ENCODE results near the gene SYCP2L. TPM values are rescaled to one million over a fixed set of nuclear protein-coding genes. Genes with fewer than 3 reads are reported as not detected.

Gene SYCP2L
- total and polyA plus RNA-seq, 2 of the 4 experiments (the other 2 are of a cell fraction) = 0.05 TPM; not detected in 1

DNA sequence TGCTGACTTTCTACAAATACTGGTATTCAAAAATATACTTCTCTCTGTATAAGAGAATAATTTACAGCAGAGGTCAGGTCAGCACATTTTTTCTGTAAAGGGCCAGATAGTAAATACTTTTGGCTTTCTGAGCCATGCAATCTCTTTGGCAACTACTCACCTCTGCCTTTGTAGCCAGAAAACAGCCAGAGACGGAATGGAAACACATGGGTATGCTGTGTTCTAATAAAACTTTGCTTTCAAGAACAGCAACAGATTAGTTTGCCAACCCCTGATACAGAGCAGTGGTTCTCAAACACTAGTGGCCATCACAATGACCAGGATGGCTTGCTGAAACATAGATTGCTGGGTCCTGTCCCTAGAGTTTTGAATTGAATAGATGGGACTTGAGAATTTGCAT, 46.3 kb downstream of the SYCP2L start:
- ChIA-PET POLR2A (ENCODE audit: unreplicated experiment) (no interaction called here), CTCF (interaction anchor here (0.6 kb wide), 1 partner anchor 112 kb away, joined by 3 read pairs; no protein-coding TSS in a partner anchor)
- no peak overlapping the region for H3K18ac ChIP-seq (ENCODE audit: low read depth, low read length)
- H4K91ac ChIP-seq (ENCODE audit: insufficient read depth, low read depth, low read length) = no peak overlapping the region
- BruUV-seq (replicated peaks) = no TSS peak
- H3K27me3 ChIP-seq (ENCODE audit: control insufficient read depth, insufficient read depth, low read length) = peaks cover 13% of the 10 kb centered on the region
- no peak overlapping the region for H4K5ac ChIP-seq (ENCODE audit: low read depth, low read length)
- H3K14ac ChIP-seq (replicated peaks; ENCODE audit: low read depth, low read length) = no peak overlapping the region
- no peak overlapping the region for H2BK120ac ChIP-seq (ENCODE audit: low read depth, low read length)
- no peak overlapping the region for H2BK15ac ChIP-seq (ENCODE audit: low read depth, low read length)
- H3K4ac ChIP-seq (ENCODE audit: low read depth, low read length) = no peak overlapping the region
- H2AFZ ChIP-seq (replicated peaks; ENCODE audit: low read length, poor library complexity) = no peak overlapping the region
- no peaks in the 10 kb centered on the region for H3K9me3 ChIP-seq (ENCODE audit: control insufficient read depth, insufficient read depth, low read length)
- no peaks in the 10 kb centered on the region for H3K79me1 ChIP-seq (ENCODE audit: low read depth in 1 of 2, low read length in 2 of 2)
- no peaks in the 10 kb centered on the region for H3K9me1 ChIP-seq (ENCODE audit: insufficient read depth, low read length)
- WGBS, 2 experiments (ENCODE audit: extremely low coverage in 2 of 2, insufficient read length in 1 of 2) = 20% methylated on average over 1 of the region's 1 CpG; no CpG with 5 or more reads in 1 of the 2 experiments
- H3K56ac ChIP-seq (ENCODE audit: extremely low read depth, insufficient read depth, low read length) = no peak overlapping the region
- no peak overlapping the region for H2AK5ac ChIP-seq (ENCODE audit: low read depth, low read length)
- no peak overlapping the region for H3K4me3 ChIP-seq (ENCODE audit: insufficient read depth, low read depth, low read length)
- no peak overlapping the region for H2BK20ac ChIP-seq (ENCODE audit: low read depth, low read length)
- no peaks in the 10 kb centered on the region for H4K20me1 ChIP-seq (ENCODE audit: insufficient read depth, low read length)
- TF ChIP-seq RCOR1 (IDR thresholded peaks at IDR 0.05; ENCODE audit: insufficient replicate concordance, low read length) (no peak), MAZ (IDR thresholded peaks at IDR 0.05; ENCODE audit: borderline replicate concordance, low read depth, low read length) (no peak), CTCF (conservative IDR thresholded peaks at IDR 0.05; ENCODE audit: low read depth, low read length) (no peak), MXI1 (IDR thresholded peaks at IDR 0.05; ENCODE audit: borderline replicate concordance, low read depth, low read length) (no peak), RAD21 (IDR thresholded peaks at IDR 0.05; ENCODE audit: low read length) (no peak), CEBPB (IDR thresholded peaks at IDR 0.05; ENCODE audit: low read depth, low read length) (no peak), POLR2A (IDR thresholded peaks at IDR 0.05; ENCODE audit: low read depth, low read length) (no peak), CHD1 (IDR thresholded peaks at IDR 0.05; ENCODE audit: low read depth, low read length) (no peak), NFE2L2 (IDR thresholded peaks at IDR 0.05; ENCODE audit: low read depth, low read length) (no peak), BHLHE40 (IDR thresholded peaks at IDR 0.05; ENCODE audit: low read depth, low read length) (no peak), RFX5 (IDR thresholded peaks at IDR 0.05; ENCODE audit: low read depth, low read length) (no peak), FOS (IDR thresholded peaks at IDR 0.05; ENCODE audit: low read depth, low read length) (no peak)
- TF ChIP-seq, protein P1, sequence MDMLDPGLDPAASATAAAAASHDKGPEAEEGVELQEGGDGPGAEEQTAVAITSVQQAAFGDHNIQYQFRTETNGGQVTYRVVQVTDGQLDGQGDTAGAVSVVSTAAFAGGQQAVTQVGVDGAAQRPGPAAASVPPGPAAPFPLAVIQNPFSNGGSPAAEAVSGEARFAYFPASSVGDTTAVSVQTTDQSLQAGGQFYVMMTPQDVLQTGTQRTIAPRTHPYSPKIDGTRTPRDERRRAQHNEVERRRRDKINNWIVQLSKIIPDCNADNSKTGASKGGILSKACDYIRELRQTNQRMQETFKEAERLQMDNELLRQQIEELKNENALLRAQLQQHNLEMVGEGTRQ (IDR thresholded peaks at IDR 0.05; ENCODE audit: low read depth, low read length) = no peak
- TF ChIP-seq, protein P2, sequence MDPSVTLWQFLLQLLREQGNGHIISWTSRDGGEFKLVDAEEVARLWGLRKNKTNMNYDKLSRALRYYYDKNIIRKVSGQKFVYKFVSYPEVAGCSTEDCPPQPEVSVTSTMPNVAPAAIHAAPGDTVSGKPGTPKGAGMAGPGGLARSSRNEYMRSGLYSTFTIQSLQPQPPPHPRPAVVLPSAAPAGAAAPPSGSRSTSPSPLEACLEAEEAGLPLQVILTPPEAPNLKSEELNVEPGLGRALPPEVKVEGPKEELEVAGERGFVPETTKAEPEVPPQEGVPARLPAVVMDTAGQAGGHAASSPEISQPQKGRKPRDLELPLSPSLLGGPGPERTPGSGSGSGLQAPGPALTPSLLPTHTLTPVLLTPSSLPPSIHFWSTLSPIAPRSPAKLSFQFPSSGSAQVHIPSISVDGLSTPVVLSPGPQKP (IDR thresholded peaks at IDR 0.05; ENCODE audit: borderline replicate concordance, low read depth, low read length) = no peak
- H3K4me2 ChIP-seq (ENCODE audit: low read depth, low read length) = no peak overlapping the region
- dilution Hi-C loops (cut with HindIII; ENCODE audit: low sequenced_read_pairs, unreplicated experiment) = no loop called here
- H2AK9ac ChIP-seq (replicated peaks; ENCODE audit: low read depth, low read length, poor library complexity) = no peak overlapping the region
- no peak overlapping the region; the same call in 1 of the 2 replicates for H3K23ac ChIP-seq (ENCODE audit: low read depth, low read length)
- intact Hi-C loops (cut with micrococcal nuclease) = no loop called here
- no peak overlapping the region for H3K9ac ChIP-seq (ENCODE audit: low read depth, low read length)
- no peak overlapping the region for H2BK5ac ChIP-seq (ENCODE audit: low read depth, low read length, poor library complexity, severe bottlenecking)
- no peak for ATAC-seq (ENCODE audit: low read depth)
- H3K4me1 ChIP-seq (ENCODE audit: control insufficient read depth, insufficient read depth, low read length) = no peaks in the 10 kb centered on the region
- H3K36me3 ChIP-seq (ENCODE audit: control insufficient read depth, insufficient read depth, low read length) = no peaks in the 10 kb centered on the region
- in situ Hi-C loops (cut with MboI; ENCODE audit: low sequenced_read_pairs) = no loop called here
- DNase-seq = no peak
- no peak overlapping the region for H4K8ac ChIP-seq (ENCODE audit: low read depth in 2 of 2, low read length in 2 of 2)
- no peak overlapping the region for H3K27ac ChIP-seq (ENCODE audit: insufficient read depth, low read length)

Data from IMR-90 (cell line).